Measurements from ENCODE around the gene ZNF582.

DNA sequence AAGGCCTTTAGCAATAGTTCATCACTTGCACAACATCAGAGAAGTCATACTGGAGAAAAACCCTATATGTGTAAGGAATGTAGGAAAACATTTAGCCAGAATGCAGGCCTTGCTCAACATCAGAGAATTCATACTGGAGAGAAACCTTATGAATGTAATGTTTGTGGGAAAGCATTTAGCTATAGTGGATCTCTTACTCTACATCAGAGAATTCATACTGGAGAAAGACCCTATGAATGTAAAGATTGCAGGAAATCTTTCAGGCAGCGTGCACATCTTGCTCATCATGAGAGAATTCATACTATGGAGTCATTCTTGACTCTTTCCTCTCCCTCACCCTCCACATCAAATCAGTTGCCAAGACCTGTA, 30.6 kb upstream of the ZNF582 start:
- TF ChIP-seq, protein P1, sequence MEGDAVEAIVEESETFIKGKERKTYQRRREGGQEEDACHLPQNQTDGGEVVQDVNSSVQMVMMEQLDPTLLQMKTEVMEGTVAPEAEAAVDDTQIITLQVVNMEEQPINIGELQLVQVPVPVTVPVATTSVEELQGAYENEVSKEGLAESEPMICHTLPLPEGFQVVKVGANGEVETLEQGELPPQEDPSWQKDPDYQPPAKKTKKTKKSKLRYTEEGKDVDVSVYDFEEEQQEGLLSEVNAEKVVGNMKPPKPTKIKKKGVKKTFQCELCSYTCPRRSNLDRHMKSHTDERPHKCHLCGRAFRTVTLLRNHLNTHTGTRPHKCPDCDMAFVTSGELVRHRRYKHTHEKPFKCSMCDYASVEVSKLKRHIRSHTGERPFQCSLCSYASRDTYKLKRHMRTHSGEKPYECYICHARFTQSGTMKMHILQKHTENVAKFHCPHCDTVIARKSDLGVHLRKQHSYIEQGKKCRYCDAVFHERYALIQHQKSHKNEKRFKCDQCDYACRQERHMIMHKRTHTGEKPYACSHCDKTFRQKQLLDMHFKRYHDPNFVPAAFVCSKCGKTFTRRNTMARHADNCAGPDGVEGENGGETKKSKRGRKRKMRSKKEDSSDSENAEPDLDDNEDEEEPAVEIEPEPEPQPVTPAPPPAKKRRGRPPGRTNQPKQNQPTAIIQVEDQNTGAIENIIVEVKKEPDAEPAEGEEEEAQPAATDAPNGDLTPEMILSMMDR (IDR thresholded peaks at IDR 0.05): no peak
- TF ChIP-seq POLR2A (IDR thresholded peaks at IDR 0.05) (no peak), POLR2AphosphoS5 (IDR thresholded peaks at IDR 0.05) (no peak)
